BLaER1 treated with 17β-estradiol and CSF1 and Interleukin-3, amounts not matched to agents 10 nM and 100 nM (cell line): Measurements from ENCODE around the gene GALNTL6.
"Not testable (repeated sequence)": the region's sequence is repeated elsewhere in the genome, so short reads cannot be mapped to it uniquely, and the experiment has no call there.

ENCODE experiments used
- H3K27ac ChIP-seq, 11 experiments: shearing (Covaris generic); formaldehyde crosslinking; 2 replicates each; pipeline ENCODE4 v1.8.1; 2022
- H3K27me3 ChIP-seq, 11 experiments: shearing (Covaris generic); formaldehyde crosslinking; 2 replicates each; pipeline ENCODE4 v1.8.1; 2022
- H3K36me3 ChIP-seq, 11 experiments: shearing (Covaris generic); formaldehyde crosslinking; 2 replicates each; pipeline ENCODE4 v1.8.1; 2022
- H3K4me1 ChIP-seq, 10 experiments: shearing (Covaris generic); formaldehyde crosslinking; 2 replicates each; pipeline ENCODE4 v1.8.1; 2022
- H3K4me2 ChIP-seq, 11 experiments: shearing (Covaris generic); formaldehyde crosslinking; 2 replicates each; pipeline ENCODE4 v1.8.1; 2022
- H3K4me3 ChIP-seq, 10 experiments: shearing (Covaris generic); formaldehyde crosslinking; 2 replicates each; pipeline ENCODE4 v1.8.1; 2022
- H3K9ac ChIP-seq, 11 experiments: shearing (Covaris generic); formaldehyde crosslinking; 2 replicates each; pipeline ENCODE4 v1.8.1; 2022
- H3K9me3 ChIP-seq, 11 experiments: shearing (Covaris generic); formaldehyde crosslinking; replicated peaks in 1 of 11; 2 replicates each; pipeline ENCODE4 v1.8.1; 2022
- H4K20me1 ChIP-seq, 11 experiments: shearing (Covaris generic); formaldehyde crosslinking; 2 replicates each; pipeline ENCODE4 v1.8.1; 2022
- Cebpa-rat ChIP-seq, 11 experiments: shearing (Covaris generic); IDR thresholded peaks; 2 replicates each; pipeline ENCODE4 v1.8.1; 2022

The GALNTL6 gene

DNA sequence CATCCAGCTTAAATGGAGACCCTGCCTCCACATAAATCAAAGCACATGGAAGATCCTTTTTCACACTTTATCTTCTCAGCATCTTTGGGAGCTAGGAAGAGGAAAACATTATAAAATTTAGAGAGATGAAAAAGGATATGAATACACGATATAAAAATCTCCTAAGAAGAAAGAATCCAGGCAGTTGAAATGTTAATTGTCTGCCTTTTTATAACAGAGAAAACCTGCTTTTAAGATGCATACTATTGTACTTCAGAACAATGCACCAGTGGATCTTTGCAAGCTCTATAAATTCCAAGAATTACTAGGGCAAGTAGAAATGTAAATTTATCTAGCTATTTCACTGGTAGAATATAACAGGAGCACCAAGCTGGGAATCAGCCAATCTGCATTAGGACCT, 1055.1 kb downstream of the GALNTL6 start:
- TF ChIP-seq Cebpa-rat (IDR thresholded peaks at IDR 0.05), result no peak
- no peaks in the 10 kb centered on the region for H3K36me3 ChIP-seq
- H3K9ac ChIP-seq, result no peak overlapping the region
- H4K20me1 ChIP-seq, result no peaks in the 10 kb centered on the region
- no peak overlapping the region for H3K4me2 ChIP-seq
- no peak overlapping the region for H3K27ac ChIP-seq
- no peak overlapping the region for H3K4me3 ChIP-seq
- peaks cover 6 to 11% (median 8%) of the 10 kb centered on the region in 11 experiments; a peak in 21 of 22 replicates for H3K9me3 ChIP-seq
- no peaks in the 10 kb centered on the region for H3K27me3 ChIP-seq
- no peaks in the 10 kb centered on the region for H3K4me1 ChIP-seq

DNA sequence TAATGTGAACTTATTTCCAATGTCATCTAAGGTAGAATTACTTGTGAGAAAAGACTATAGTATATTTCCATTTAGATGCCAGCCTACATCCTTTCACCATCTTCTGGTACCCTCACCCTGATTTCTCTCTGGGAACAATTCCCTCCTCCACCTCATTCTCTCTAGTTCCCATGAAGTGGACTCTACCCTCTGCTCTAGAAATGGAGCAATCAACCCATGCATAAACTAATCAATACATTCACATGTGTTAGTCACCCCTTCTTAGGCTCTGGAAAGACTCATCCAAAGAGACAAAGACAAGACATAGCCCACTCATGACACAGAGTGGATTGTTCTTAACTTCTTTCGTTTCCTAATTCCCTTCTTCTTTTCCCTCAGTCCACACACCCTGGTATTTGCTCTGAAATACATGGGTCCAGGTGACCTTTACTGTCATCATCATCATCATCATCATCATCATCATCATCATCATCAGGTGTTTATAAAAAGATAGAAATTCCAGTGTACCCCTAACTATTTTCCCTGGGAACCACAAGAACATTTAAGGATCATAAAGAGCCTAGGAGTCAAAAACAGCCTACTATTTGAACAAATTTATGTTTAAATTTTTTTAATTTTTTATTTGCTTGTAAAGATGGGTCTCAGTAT, 1056.5 kb downstream of the GALNTL6 start:
- H3K4me3 ChIP-seq, result no peak overlapping the region
- no peaks in the 10 kb centered on the region for H3K36me3 ChIP-seq
- no peak overlapping the region for H3K4me2 ChIP-seq
- H4K20me1 ChIP-seq, result no peaks in the 10 kb centered on the region
- H3K9ac ChIP-seq, result no peak overlapping the region
- no peaks in the 10 kb centered on the region for H3K4me1 ChIP-seq
- H3K9me3 ChIP-seq, result no peaks in the 10 kb centered on the region
- H3K27me3 ChIP-seq, result no peaks in the 10 kb centered on the region
- H3K27ac ChIP-seq, result no peak overlapping the region
- TF ChIP-seq Cebpa-rat (IDR thresholded peaks at IDR 0.05), result no peak

DNA sequence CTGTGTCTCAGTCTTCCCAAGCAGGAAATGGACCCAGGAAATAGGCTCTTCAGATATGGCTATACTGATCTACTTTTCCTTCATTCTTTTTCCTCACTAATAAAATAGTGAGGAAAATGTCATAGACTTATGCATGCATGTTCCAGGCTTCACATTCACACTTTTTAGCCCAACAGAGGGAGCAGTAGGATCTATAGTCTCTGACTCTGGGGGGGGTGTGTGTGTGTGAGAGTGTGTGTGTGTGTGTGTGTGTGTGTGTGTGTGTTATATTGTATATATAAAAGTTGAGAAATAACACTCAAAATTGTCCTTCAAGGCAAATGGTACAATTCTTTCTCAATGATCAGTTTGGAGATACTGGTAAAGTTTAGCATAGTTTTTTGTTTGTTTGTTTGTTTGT, 1058.2 kb downstream of the GALNTL6 start:
- no peaks in the 10 kb centered on the region for H3K36me3 ChIP-seq
- TF ChIP-seq Cebpa-rat (IDR thresholded peaks at IDR 0.05), result no peak

DNA sequence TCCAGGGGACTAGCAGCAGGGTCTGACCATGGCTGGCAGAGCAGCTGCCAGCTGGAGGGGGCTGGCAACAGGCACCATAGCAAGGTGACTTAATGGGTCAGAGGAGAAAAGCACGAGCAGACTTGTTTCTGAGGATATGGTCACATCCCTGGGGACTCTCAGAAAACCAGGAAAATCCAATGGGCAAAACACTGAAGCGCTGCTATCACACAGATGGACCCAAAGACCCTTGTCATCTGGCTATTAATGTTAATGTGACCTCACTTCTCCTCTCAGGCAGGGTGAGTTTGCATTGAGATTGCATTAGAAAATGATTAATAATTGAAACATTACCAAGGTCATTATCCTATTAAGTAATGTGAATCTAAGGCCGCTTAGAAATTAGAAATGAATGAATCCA, 1061.7 kb downstream of the GALNTL6 start:
- Histone ChIP-seq H3K27me3 (no peaks in the 10 kb centered on the region), H3K4me2 (no peak overlapping the region), H4K20me1 (no peaks in the 10 kb centered on the region), H3K9ac (no peak overlapping the region), H3K36me3 (no peaks in the 10 kb centered on the region), H3K27ac (no peak overlapping the region), H3K4me1 (no peaks in the 10 kb centered on the region), H3K4me3 (no peak overlapping the region), H3K9me3 (peaks cover 0 to 2% (median 0%) of the 10 kb centered on the region in 11 experiments; a peak in 1 of 22 replicates)
- TF ChIP-seq Cebpa-rat (IDR thresholded peaks at IDR 0.05), result no peak

More for the DNA sequence above, 1058.2 kb downstream of the GALNTL6 start:
- Histone ChIP-seq H3K9me3 (no peaks in the 10 kb centered on the region), H3K4me3 (no peak overlapping the region), H4K20me1 (no peaks in the 10 kb centered on the region), H3K27ac (no peak overlapping the region), H3K4me2 (no peak overlapping the region), H3K4me1 (no peaks in the 10 kb centered on the region), H3K9ac (no peak overlapping the region), H3K27me3 (no peaks in the 10 kb centered on the region)

DNA sequence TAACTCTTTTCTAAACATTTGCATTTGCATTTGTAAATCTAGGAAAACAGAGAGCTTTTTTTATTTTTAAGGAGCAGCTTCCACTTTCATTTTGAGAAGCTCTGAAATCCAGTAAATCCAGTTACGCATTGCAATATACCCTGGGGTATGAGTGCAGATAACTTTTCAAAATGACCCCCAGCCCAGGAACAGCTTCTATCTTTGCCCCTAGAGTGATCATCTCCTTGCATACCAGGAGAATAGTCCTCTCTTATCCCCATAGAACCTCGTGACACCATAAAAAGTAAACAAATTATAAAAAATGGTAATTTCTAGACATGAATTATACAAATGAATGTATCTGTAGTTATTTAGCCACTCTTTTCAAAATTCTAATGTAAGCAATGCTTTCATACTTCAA, 1063.2 kb downstream of the GALNTL6 start:
- no peak overlapping the region for H3K4me2 ChIP-seq
- peaks cover 0 to 4% (median 0%) of the 10 kb centered on the region in 11 experiments; a peak in 1 of 22 replicates for H3K9me3 ChIP-seq
- no peak overlapping the region for H3K9ac ChIP-seq

DNA sequence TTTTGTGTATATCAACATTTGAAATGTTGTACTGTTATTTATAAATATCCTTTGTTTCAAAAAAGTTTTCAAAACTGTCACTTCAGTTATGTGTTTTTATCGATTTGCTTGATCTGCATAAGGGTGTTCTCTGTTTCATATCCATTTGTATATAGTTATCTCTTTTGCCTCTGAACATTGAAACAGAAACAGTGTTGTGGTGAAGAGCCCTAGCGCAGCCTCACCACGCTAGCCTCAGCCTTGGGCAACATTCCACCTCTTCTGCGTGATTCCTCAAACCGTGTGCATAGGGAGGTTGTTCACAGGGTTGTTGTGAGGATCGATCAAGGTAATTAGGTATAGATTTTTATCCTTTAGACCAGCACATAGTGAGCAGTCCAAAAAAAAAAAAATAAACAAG, 1068.4 kb downstream of the GALNTL6 start:
- Histone ChIP-seq H3K27ac (no peak overlapping the region), H3K9ac (no peak overlapping the region), H3K4me2 (no peak overlapping the region), H4K20me1 (no peaks in the 10 kb centered on the region), H3K9me3 (peaks cover 0 to 4% (median 0%) of the 10 kb centered on the region in 11 experiments; a peak in 2 of 22 replicates), H3K27me3 (no peaks in the 10 kb centered on the region), H3K4me3 (no peak overlapping the region), H3K4me1 (no peaks in the 10 kb centered on the region), H3K36me3 (no peaks in the 10 kb centered on the region)
- TF ChIP-seq Cebpa-rat (IDR thresholded peaks at IDR 0.05), result no peak

More for the DNA sequence above, 1063.2 kb downstream of the GALNTL6 start:
- Histone ChIP-seq H4K20me1 (no peaks in the 10 kb centered on the region), H3K4me1 (no peaks in the 10 kb centered on the region), H3K27ac (no peak overlapping the region), H3K36me3 (no peaks in the 10 kb centered on the region), H3K4me3 (no peak overlapping the region), H3K27me3 (no peaks in the 10 kb centered on the region)
- TF ChIP-seq Cebpa-rat (IDR thresholded peaks at IDR 0.05), result no peak

DNA sequence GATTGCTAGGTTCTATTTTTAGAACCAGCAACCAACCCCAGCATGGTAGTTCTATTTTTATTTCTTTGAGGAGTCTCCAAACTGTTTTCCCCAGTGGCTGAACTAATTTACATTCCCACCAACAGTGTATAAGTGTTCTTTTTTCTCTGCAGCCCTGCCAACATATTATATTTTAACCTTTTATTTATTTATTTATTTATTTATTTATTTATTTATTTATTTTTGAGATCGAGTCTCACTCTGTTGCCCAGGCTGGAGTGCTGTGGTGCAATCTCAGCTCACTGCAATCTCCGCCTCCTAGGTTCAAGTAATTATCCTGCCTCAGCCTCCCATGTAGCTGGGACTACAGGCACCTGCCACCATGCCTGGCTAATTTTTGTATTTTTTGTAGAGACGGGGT, 1074.2 kb downstream of the GALNTL6 start:
- not testable (repeated sequence) for H3K4me1 ChIP-seq, H3K27ac ChIP-seq, H3K4me3 ChIP-seq, H3K9me3 ChIP-seq, H3K4me2 ChIP-seq, H3K9ac ChIP-seq, H3K36me3 ChIP-seq, H3K27me3 ChIP-seq, H4K20me1 ChIP-seq

DNA sequence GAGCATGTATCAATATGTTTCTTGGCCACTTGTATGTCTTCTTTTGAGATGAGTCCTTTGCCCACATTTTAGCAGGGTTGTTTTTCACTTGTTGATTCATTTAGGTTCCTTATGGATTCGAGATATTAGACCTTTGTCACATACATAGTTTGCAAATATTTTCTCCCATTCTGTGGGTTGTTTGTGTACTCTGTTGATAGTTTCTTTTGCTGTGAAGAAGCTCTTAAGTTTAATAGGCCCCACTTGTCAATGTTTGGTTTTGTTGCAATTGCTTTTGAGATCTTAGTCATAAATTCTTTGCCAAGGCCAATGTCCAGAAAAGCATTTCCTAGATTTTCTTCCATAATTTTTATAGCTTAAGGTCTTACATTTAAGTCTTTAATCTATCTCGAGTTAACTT, 1074.8 kb downstream of the GALNTL6 start:
- H3K27ac ChIP-seq, result no peak overlapping the region
- no peak overlapping the region for H3K9ac ChIP-seq
- H3K9me3 ChIP-seq, result peaks cover 0 to 4% (median 0%) of the 10 kb centered on the region in 11 experiments; a peak in 2 of 22 replicates
- TF ChIP-seq Cebpa-rat (IDR thresholded peaks at IDR 0.05), result no peak
- H3K36me3 ChIP-seq, result no peaks in the 10 kb centered on the region
- no peak overlapping the region for H3K4me2 ChIP-seq
- no peaks in the 10 kb centered on the region for H3K27me3 ChIP-seq
- H3K4me3 ChIP-seq, result no peak overlapping the region
- H3K4me1 ChIP-seq, result no peaks in the 10 kb centered on the region
- no peaks in the 10 kb centered on the region for H4K20me1 ChIP-seq

DNA sequence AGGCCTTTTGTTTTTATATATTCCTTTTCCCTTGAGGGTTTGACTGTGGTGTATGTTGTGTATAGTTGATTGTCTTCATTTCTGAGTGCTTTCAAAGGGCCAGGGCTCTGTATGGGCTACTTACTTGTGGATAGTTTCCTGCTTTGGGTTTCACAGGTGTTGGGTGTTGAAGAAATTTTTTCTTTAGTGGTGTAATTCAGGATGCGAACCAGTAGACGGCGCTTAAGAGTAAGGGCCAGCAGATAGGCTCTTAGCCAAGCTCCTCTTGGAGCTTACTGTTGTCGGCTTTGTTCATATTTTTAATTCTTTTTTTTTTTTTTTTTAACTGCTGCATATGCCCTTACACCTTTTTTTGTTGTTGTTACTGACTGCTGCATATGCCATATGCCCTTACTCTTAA, 1079.1 kb downstream of the GALNTL6 start:
- H3K4me1 ChIP-seq, result no peaks in the 10 kb centered on the region
- TF ChIP-seq Cebpa-rat (IDR thresholded peaks at IDR 0.05), result no peak
- no peak overlapping the region for H3K27ac ChIP-seq
- H3K4me2 ChIP-seq, result no peak overlapping the region
- H3K9me3 ChIP-seq, result peaks cover 17 to 23% (median 21%) of the 10 kb centered on the region in 11 experiments
- H3K4me3 ChIP-seq, result no peak overlapping the region
- H4K20me1 ChIP-seq, result no peaks in the 10 kb centered on the region; a peak in 1 of 22 replicates
- 0 out of 22 replicates have a peak, but pooled peaks cover 0 to 5% (median 0%) of the 10 kb centered on the region in 11 experiments for H3K36me3 ChIP-seq
- no peaks in the 10 kb centered on the region for H3K27me3 ChIP-seq
- no peak overlapping the region for H3K9ac ChIP-seq

DNA sequence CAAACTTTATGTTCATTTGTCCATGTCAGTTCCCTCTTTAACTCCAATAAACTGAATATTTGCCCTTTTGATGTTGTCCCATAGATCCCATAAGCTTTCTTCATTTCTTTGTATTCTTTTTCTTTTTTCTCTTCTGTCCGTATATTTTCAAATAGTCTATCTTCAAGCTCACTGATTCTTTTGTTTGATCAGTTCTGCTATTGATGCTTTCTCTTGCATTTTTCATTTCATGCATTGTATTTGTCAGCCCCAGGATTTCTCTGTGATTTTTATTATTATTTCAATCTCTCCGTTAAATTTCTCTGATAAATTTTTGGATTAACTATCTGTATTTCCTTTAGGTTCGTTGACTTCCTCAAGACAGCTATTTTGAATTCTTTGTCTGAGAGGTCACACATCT, 1082.5 kb downstream of the GALNTL6 start:
- H3K9me3 ChIP-seq, result peaks cover 19 to 24% (median 23%) of the 10 kb centered on the region in 11 experiments
- H3K4me3 ChIP-seq, result no peak overlapping the region
- no peak for TF ChIP-seq Cebpa-rat (IDR thresholded peaks at IDR 0.05)

More for the DNA sequence above, 1082.5 kb downstream of the GALNTL6 start:
- 0 out of 22 replicates have a peak, but pooled peaks cover 0 to 5% (median 0%) of the 10 kb centered on the region in 11 experiments for H3K36me3 ChIP-seq
- no peaks in the 10 kb centered on the region for H3K4me1 ChIP-seq
- H3K27ac ChIP-seq, result no peak overlapping the region
- no peaks in the 10 kb centered on the region; a peak in 1 of 22 replicates for H4K20me1 ChIP-seq
- no peaks in the 10 kb centered on the region for H3K27me3 ChIP-seq
- H3K4me2 ChIP-seq, result no peak overlapping the region
- no peak overlapping the region for H3K9ac ChIP-seq
